HG03571 (cell line): Measurements from ENCODE around the gene MXRA7.

ENCODE experiments used
- ATAC-seq: cut with Tn5 transposase; IDR thresholded peaks from one replicate; pipeline ENCODE4 v1.9.1; 2021; ENCODE audit not compliant: unreplicated experiment

The MXRA7 gene

GRCh38 chr17:76697702-76698465 lies 12.9 kb downstream of the MXRA7 start:
- no peak for ATAC-seq

- peak; percentile 57 for ATAC-seq
Observed at GRCh38 chr17:76696763-76697701, 13.7 kb downstream of the MXRA7 start.

- ATAC-seq, result no peak
Observed at GRCh38 chr17:76695059-76695831, 15.5 kb downstream of the MXRA7 start.

GRCh38 chr17:76691379-76692191 lies 19.2 kb downstream of the MXRA7 start:
- no peak for ATAC-seq

- no peak for ATAC-seq
Observed at GRCh38 chr17:76690596-76691280, 20.0 kb downstream of the MXRA7 start.

- no peak for ATAC-seq
Observed at GRCh38 chr17:76689859-76690258, 20.9 kb downstream of the MXRA7 start.

- ATAC-seq, result no peak
Observed at GRCh38 chr17:76688165-76688622, 22.6 kb downstream of the MXRA7 start.

GRCh38 chr17:76687298-76688164 lies 23.2 kb downstream of the MXRA7 start:
- no peak for ATAC-seq

GRCh38 chr17:76686538-76687297 lies 24.0 kb downstream of the MXRA7 start:
- no peak for ATAC-seq

- ATAC-seq, result no peak
Observed at GRCh38 chr17:76685846-76686245, 24.9 kb downstream of the MXRA7 start.

- no peak for ATAC-seq
Observed at GRCh38 chr17:76685366-76685765, 25.4 kb downstream of the MXRA7 start.

- ATAC-seq, result no peak
Observed at GRCh38 chr17:76684756-76685155, 26.0 kb downstream of the MXRA7 start.

GRCh38 chr17:76683921-76684745 lies 26.6 kb downstream of the MXRA7 start:
- ATAC-seq, result no peak

GRCh38 chr17:76683011-76683755 lies 27.6 kb downstream of the MXRA7 start:
- ATAC-seq, result no peak

GRCh38 chr17:76682296-76682695 lies 28.5 kb downstream of the MXRA7 start:
- no peak for ATAC-seq
